OCI-LY1 (cell line): ENCODE measurements around the gene ZNF518B.

Experiments
- H2AFZ ChIP-seq: fragments of 200-600 bp; sonication (generic), shearing (Covaris generic); 2 replicates; pipeline ENCODE4 v1.6.0; 2014; ENCODE audit warnings: antibody characterized with exemption, mild to moderate bottlenecking, low read length
- H3F3A ChIP-seq: fragments of 200-600 bp; sonication (generic), shearing (Covaris generic); 2 replicates; pipeline ENCODE4 v1.6.0; 2014; ENCODE audit warnings: mild to moderate bottlenecking, antibody characterized with exemption, low read length, moderate library complexity; ENCODE audit not compliant: insufficient read depth
- H3K27ac ChIP-seq: fragments of 200-600 bp; sonication (generic); 2 replicates; pipeline ENCODE4 v1.5.1; 2014; ENCODE audit warnings: low read length, mixed run types, mild to moderate bottlenecking, low read depth; ENCODE audit not compliant: poor library complexity, severe bottlenecking
- H3K27me3 ChIP-seq: fragments of 200-600 bp; sonication (generic); 2 replicates; pipeline ENCODE4 v1.6.0; 2014; ENCODE audit warnings: antibody characterized with exemption, mild to moderate bottlenecking, low read length, moderate library complexity; ENCODE audit not compliant: insufficient read depth
- H3K36me3 ChIP-seq: fragments of 200-600 bp; sonication (generic); 2 replicates; pipeline ENCODE4 v1.6.1; 2014; ENCODE audit warnings: mild to moderate bottlenecking, antibody characterized with exemption, low read length, moderate library complexity, mixed read lengths; ENCODE audit not compliant: insufficient read depth
- H3K4me1 ChIP-seq: fragments of 200-600 bp; sonication (generic); 2 replicates; pipeline ENCODE4 v1.5.1; 2014; ENCODE audit warnings: mild to moderate bottlenecking, low read length, moderate library complexity; ENCODE audit not compliant: insufficient read depth, severe bottlenecking
- H3K4me2 ChIP-seq: fragments of 200-600 bp; sonication (generic), shearing (Covaris generic); 2 replicates; pipeline ENCODE4 v1.6.1; 2014; ENCODE audit warnings: low read length
- H3K4me3 ChIP-seq: fragments of 200-600 bp; sonication (generic); 2 replicates; pipeline ENCODE4 v1.5.1; 2014; ENCODE audit warnings: low read length, low read depth, mild to moderate bottlenecking, mixed read lengths; ENCODE audit not compliant: poor library complexity, severe bottlenecking
- H3K79me2 ChIP-seq: fragments of 200-600 bp; shearing (Covaris generic); 2 replicates; pipeline ENCODE4 v1.6.1; 2016; ENCODE audit warnings: mixed run types, low read length, mixed read lengths; ENCODE audit not compliant: insufficient read depth
- H3K9ac ChIP-seq: fragments of 200-600 bp; sonication (generic), shearing (Covaris generic); 2 replicates; pipeline ENCODE4 v1.6.1; 2014; ENCODE audit warnings: mild to moderate bottlenecking, low read length, mixed read lengths
- H3K9me2 ChIP-seq: fragments of 200-600 bp; sonication (generic), shearing (Covaris generic); 2 replicates; pipeline ENCODE4 v1.6.1; 2014; ENCODE audit warnings: low read depth, mild to moderate bottlenecking, low read length, mixed read lengths
- H3K9me3 ChIP-seq: fragments of 200-600 bp; shearing (Covaris generic); 2 replicates; pipeline ENCODE4 v1.6.1; 2014; ENCODE audit warnings: low read length, mixed read lengths
- H4K20me1 ChIP-seq: fragments of 200-600 bp; sonication (generic), shearing (Covaris generic); 2 replicates; pipeline ENCODE4 v1.6.0; 2016; ENCODE audit warnings: mild to moderate bottlenecking, low read length; ENCODE audit not compliant: insufficient read depth
- EZH2 ChIP-seq: fragments of 200-600 bp; sonication (generic), shearing (Covaris generic); IDR thresholded peaks from 2 replicates; pipeline ENCODE4 v1.8.0; 2017; ENCODE audit warnings: borderline replicate concordance, mixed run types, mild to moderate bottlenecking, antibody characterized with exemption, low read length, moderate library complexity, mixed read lengths
- TF ChIP-seq, protein P1 (sequence below): fragments of 200-600 bp; sonication (generic), shearing (Covaris generic); IDR thresholded peaks from 2 replicates; pipeline ENCODE4 v1.5.1; 2017; ENCODE audit warnings: mild to moderate bottlenecking, antibody characterized with exemption, low read length, moderate library complexity, mixed read lengths

Gene ZNF518B

DNA sequence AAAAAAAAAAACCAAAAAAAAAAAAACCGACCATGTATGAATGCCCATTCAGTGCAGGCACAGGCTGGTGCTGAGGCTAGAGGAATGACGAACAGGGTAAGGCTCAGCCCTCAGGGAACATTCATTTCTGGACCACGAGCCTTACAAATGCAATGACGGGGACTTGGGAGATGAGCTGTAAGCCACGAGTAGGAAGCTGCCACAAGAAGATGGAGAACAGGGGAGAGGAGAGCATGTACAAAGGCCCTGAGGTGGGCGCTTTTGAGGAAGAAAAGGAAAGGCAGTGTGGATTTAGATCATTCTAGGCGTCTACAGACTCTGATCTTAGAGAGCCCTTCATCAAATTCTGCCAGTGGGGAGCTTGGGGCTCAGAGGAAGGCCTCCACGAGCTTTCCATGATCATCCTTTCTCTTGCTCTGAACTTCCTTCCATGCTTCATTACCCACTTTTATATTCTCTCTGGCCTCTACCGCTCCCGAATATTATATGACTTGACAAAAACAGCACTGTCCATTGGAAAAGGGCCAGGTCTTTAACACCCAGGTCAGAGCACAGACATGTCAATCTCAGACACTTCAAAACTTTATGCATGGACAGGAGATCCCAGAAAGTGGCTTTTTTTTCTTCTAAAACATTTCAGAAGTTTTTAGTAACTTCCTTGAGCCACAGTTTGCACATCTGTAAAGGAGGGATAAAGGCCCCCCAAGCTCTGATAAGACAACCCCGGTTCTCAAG lies 3.3 kb upstream of the ZNF518B start:
- H3K4me2 ChIP-seq = peak overlapping the region; percentile 67
- H3K79me2 ChIP-seq = no peaks in the 10 kb centered on the region
- H3K9ac ChIP-seq = peak overlapping the region; percentile 37; the same call in 1 of the 2 replicates
- no peak overlapping the region for H2AFZ ChIP-seq
- no peaks in the 10 kb centered on the region for H3K9me2 ChIP-seq
- H3K27me3 ChIP-seq = no peaks in the 10 kb centered on the region
- TF ChIP-seq EZH2 = no peak
- TF ChIP-seq, protein P1, sequence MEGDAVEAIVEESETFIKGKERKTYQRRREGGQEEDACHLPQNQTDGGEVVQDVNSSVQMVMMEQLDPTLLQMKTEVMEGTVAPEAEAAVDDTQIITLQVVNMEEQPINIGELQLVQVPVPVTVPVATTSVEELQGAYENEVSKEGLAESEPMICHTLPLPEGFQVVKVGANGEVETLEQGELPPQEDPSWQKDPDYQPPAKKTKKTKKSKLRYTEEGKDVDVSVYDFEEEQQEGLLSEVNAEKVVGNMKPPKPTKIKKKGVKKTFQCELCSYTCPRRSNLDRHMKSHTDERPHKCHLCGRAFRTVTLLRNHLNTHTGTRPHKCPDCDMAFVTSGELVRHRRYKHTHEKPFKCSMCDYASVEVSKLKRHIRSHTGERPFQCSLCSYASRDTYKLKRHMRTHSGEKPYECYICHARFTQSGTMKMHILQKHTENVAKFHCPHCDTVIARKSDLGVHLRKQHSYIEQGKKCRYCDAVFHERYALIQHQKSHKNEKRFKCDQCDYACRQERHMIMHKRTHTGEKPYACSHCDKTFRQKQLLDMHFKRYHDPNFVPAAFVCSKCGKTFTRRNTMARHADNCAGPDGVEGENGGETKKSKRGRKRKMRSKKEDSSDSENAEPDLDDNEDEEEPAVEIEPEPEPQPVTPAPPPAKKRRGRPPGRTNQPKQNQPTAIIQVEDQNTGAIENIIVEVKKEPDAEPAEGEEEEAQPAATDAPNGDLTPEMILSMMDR = no peak
- H3K4me3 ChIP-seq = peak overlapping the region; percentile 45
- peaks cover 22% of the 10 kb centered on the region for H3K4me1 ChIP-seq
- no peaks in the 10 kb centered on the region for H3K36me3 ChIP-seq
- H3K9me3 ChIP-seq = no peaks in the 10 kb centered on the region
- no peaks in the 10 kb centered on the region for H3F3A ChIP-seq
- no peaks in the 10 kb centered on the region for H4K20me1 ChIP-seq
- H3K27ac ChIP-seq = no peak overlapping the region

DNA sequence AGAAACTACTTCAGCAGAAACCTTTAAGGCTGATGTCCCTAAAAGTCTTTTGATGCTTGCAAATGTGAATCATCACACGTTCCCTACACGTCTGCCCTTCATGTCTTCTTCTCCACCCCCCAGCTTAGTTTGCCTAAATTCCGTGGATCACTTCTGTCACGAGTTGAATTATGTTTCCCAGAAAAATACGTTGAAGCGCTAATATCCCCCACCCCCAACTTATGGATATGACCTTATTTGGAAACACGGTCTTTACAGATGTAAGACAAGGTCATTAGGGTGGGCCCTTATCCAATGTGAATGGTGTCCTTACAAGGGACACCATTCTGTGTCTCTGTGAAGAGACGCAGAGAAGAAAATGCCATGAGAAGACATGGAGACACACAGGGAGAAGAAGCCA lies 2.1 kb upstream of the ZNF518B start:
- H3F3A ChIP-seq = no peaks in the 10 kb centered on the region
- no peak overlapping the region for H3K4me2 ChIP-seq
- H3K9ac ChIP-seq = no peak overlapping the region
- no peak overlapping the region for H2AFZ ChIP-seq
- no peak overlapping the region for H3K27ac ChIP-seq
- no peaks in the 10 kb centered on the region for H3K79me2 ChIP-seq
- peaks cover 4% of the 10 kb centered on the region; the same call in 1 of the 2 replicates for H3K36me3 ChIP-seq
- peaks cover 23% of the 10 kb centered on the region for H3K4me1 ChIP-seq
- H3K27me3 ChIP-seq = no peaks in the 10 kb centered on the region
- H3K4me3 ChIP-seq = no peak overlapping the region
- no peaks in the 10 kb centered on the region for H3K9me3 ChIP-seq
- H4K20me1 ChIP-seq = no peaks in the 10 kb centered on the region
- H3K9me2 ChIP-seq = no peaks in the 10 kb centered on the region
- TF ChIP-seq, protein P1 = no peak
- no peak for TF ChIP-seq EZH2

DNA sequence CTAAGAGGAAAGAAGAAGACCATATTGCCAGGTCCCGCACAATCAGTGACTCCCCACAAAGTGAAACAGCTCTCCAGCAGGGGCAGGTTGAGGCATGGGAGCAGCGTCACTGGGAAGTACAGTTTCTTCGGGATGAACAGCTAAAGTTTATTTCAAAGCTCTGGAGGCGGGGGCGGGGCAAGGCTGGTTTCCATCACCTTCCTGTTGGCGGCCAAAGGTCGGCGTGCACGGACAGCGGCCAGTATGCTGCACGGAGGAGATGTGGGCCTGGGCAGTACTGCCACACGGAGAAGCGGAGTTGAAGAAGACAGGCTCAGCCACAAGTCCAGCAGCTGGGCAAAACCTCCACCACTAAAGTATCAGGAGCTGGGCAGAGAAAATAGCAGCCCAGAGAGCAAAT lies 951 bp upstream of the ZNF518B start:
- peak overlapping the region; percentile 89 for H3K4me2 ChIP-seq

More for the DNA sequence above, 951 bp upstream of the ZNF518B start:
- H3K27me3 ChIP-seq = no peaks in the 10 kb centered on the region
- peak overlapping the region; percentile 59; the same call in 1 of the 2 replicates for H3K9ac ChIP-seq
- no peaks in the 10 kb centered on the region for H3K79me2 ChIP-seq
- H3K9me2 ChIP-seq = no peaks in the 10 kb centered on the region
- H3K36me3 ChIP-seq = peaks cover 15% of the 10 kb centered on the region
- no peaks in the 10 kb centered on the region for H4K20me1 ChIP-seq
- H3K9me3 ChIP-seq = no peaks in the 10 kb centered on the region
- no peak overlapping the region for H3K27ac ChIP-seq
- peak overlapping the region; percentile 82 for H3K4me3 ChIP-seq
- no peak overlapping the region for H2AFZ ChIP-seq
- TF ChIP-seq, protein P1 = no peak
- no peak for TF ChIP-seq EZH2
- no peaks in the 10 kb centered on the region for H3F3A ChIP-seq
- peaks cover 23% of the 10 kb centered on the region for H3K4me1 ChIP-seq
